HCT116 (cell line): ENCODE results near the gene ADGRA1. TPM values are rescaled to one million over a fixed set of nuclear protein-coding genes. Genes with fewer than 3 reads are reported as not detected.

Experiments used
- ATAC-seq: fragments of 200-7000 bp; cut with Tn5 transposase; 2 replicates; pipeline ENCODE4 v1.9.1; 2020; ENCODE audit warnings: mild to moderate bottlenecking, moderate library complexity
- BruUV-seq: library from RNA; stranded (reverse); fragments of 400-500 nt; replicated peaks from 2 replicates; lab custom pipeline; 2021; lab: Mats Ljungman, UMichigan
- CTCF ChIA-PET: fragments of 300-600 bp; sonication (Branson Sonifier 250); formaldehyde crosslinking; loops from one replicate; lab custom pipeline; 2021; ENCODE audit warnings: antibody characterized with exemption; lab: Charles Lee
- POLR2A ChIA-PET: fragments of 300-600, 350-600 bp; sonication (Branson Sonifier 250); formaldehyde crosslinking; loops from one replicate; lab custom pipeline; 2021; ENCODE audit warnings: antibody characterized with exemption; lab: Charles Lee
- RAD21 ChIA-PET, 2 experiments: fragments of 300-600 bp; sonication (Branson Sonifier 250); formaldehyde crosslinking; loops; one replicate each; lab custom pipeline; 2023; ENCODE audit warnings: low total read pairs in 2 of 2; ENCODE audit not compliant: uncharacterized antibody in 2 of 2, unreplicated experiment in 2 of 2, low non-redundant PET in 1 of 2; lab: Charles Lee
- DNase-seq: peaks from one replicate; pipeline ENCODE4 v3.0.0-alpha.2; 2010; ENCODE audit warnings: low read depth, low spot score
- H2AFZ ChIP-seq: fragments of 200-600 bp; shearing (Covaris generic), sonication (generic); 2 replicates; pipeline ENCODE4 v1.6.1; 2017; ENCODE audit warnings: low read depth, mixed run types, mixed read lengths, antibody characterized with exemption, low read length; ENCODE audit not compliant: poor library complexity, severe bottlenecking
- H3K27ac ChIP-seq: 2 replicates; pipeline ENCODE4 v1.5.1; 2012; ENCODE audit warnings: low read depth, low read length
- H3K27me3 ChIP-seq: fragments of 200-600 bp; sonication (generic); 2 replicates; pipeline ENCODE4 v1.6.1; 2016; ENCODE audit warnings: mixed run types, low read length, mixed read lengths; ENCODE audit not compliant: insufficient read depth
- H3K36me3 ChIP-seq, 2 experiments: fragments of 200-500 bp in 1 of 2; fragments of 200-600 bp in 1 of 2; sonication (Bioruptor generic) in 1 of 2; sonication (generic) in 1 of 2; 2 replicates each; pipeline versions ENCODE4 v1.5.1 to v1.6.1; 2014 to 2016; ENCODE audit warnings: low read length in 2 of 2, inconsistent platforms in 1 of 2, mixed read lengths in 1 of 2, mixed run types in 1 of 2; ENCODE audit not compliant: insufficient read depth in 2 of 2, control insufficient read depth in 1 of 2
- H3K4me1 ChIP-seq, 2 experiments: fragments of 200-600 bp in 1 of 2; sonication (generic) in 1 of 2; 2 replicates each; pipeline versions ENCODE4 v1.5.1 to v1.6.1; 2012 to 2017; ENCODE audit warnings: low read length in 2 of 2, inconsistent platforms in 1 of 2, mild to moderate bottlenecking in 1 of 2, mixed read lengths in 1 of 2, mixed run types in 1 of 2, moderate library complexity in 1 of 2; ENCODE audit not compliant: insufficient read depth in 2 of 2, control insufficient read depth in 1 of 2
- H3K4me2 ChIP-seq: fragments of 200-600 bp; sonication (generic); 2 replicates; pipeline ENCODE4 v1.6.1; 2017; ENCODE audit warnings: mixed run types, low read length, mixed read lengths
- H3K4me3 ChIP-seq, 2 experiments: fragments of 200-600 bp in 1 of 2; sonication (generic) in 1 of 2; replicated peaks in 1 of 2; 2 replicates each; pipeline ENCODE4 v1.5.1; 2011 to 2016; ENCODE audit warnings: low read length in 2 of 2, control low read depth in 1 of 2, low read depth in 1 of 2, mild to moderate bottlenecking in 1 of 2, mixed read lengths in 1 of 2, mixed run types in 1 of 2
- H3K79me2 ChIP-seq: fragments of 200-600 bp; sonication (generic); 2 replicates; pipeline ENCODE4 v1.6.1; 2017; ENCODE audit warnings: mild to moderate bottlenecking, mixed run types, low read length, moderate library complexity, mixed read lengths; ENCODE audit not compliant: insufficient read depth
- H3K9ac ChIP-seq: fragments of 200-600 bp; sonication (generic); 2 replicates; pipeline ENCODE4 v1.6.1; 2016; ENCODE audit warnings: low read length, mixed read lengths
- H3K9me2 ChIP-seq: fragments of 200-600 bp; sonication (generic), shearing (Covaris generic); 2 replicates; pipeline ENCODE4 v1.6.1; 2017; ENCODE audit warnings: mixed run types, mild to moderate bottlenecking, moderate library complexity; ENCODE audit not compliant: insufficient read depth
- H3K9me3 ChIP-seq, 2 experiments: fragments of 200-500 bp in 1 of 2; fragments of 200-600 bp in 1 of 2; sonication (Bioruptor generic) in 1 of 2; sonication (generic) in 1 of 2; 2 replicates each; pipeline ENCODE4 v1.6.1; 2014 to 2017; ENCODE audit warnings: low read length in 2 of 2, mixed read lengths in 2 of 2, inconsistent platforms in 1 of 2, low read depth in 1 of 2, mild to moderate bottlenecking in 1 of 2, mixed run types in 1 of 2, moderate library complexity in 1 of 2; ENCODE audit not compliant: control insufficient read depth in 1 of 2, insufficient read depth in 1 of 2
- H4K20me1 ChIP-seq: fragments of 200-600 bp; sonication (generic), shearing (Covaris generic); 2 replicates; pipeline ENCODE4 v1.6.1; 2017; ENCODE audit warnings: mixed run types, mild to moderate bottlenecking, moderate library complexity; ENCODE audit not compliant: insufficient read depth
- CBX3 ChIP-seq: IDR thresholded peaks from 2 replicates; pipeline ENCODE4 v1.6.1; 2012; ENCODE audit warnings: low read depth
- CEBPB ChIP-seq: IDR thresholded peaks from 2 replicates; pipeline ENCODE4 v1.6.1; 2012; ENCODE audit warnings: low read depth
- ELF1 ChIP-seq: IDR thresholded peaks from 2 replicates; pipeline ENCODE4 v1.6.1; 2012; ENCODE audit warnings: low read depth, borderline replicate concordance
- FOSL1 ChIP-seq: IDR thresholded peaks from 2 replicates; pipeline ENCODE4 v1.6.1; 2012; ENCODE audit warnings: low read depth
- JUND ChIP-seq: IDR thresholded peaks from 2 replicates; pipeline ENCODE4 v1.6.1; 2012
- POLR2AphosphoS5 ChIP-seq: IDR thresholded peaks from 2 replicates; pipeline ENCODE4 v1.6.1; 2011; ENCODE audit warnings: mild to moderate bottlenecking, low read depth, low read length, moderate library complexity
- RAD21 ChIP-seq: IDR thresholded peaks from 2 replicates; pipeline ENCODE4 v1.6.1; 2012; ENCODE audit warnings: low read depth, mild to moderate bottlenecking
- SIN3A ChIP-seq: IDR thresholded peaks from 2 replicates; pipeline ENCODE4 v1.6.1; 2012; ENCODE audit warnings: low read depth
- SP1 ChIP-seq: IDR thresholded peaks from 2 replicates; pipeline ENCODE4 v1.6.1; 2012; ENCODE audit warnings: low read depth
- SRF ChIP-seq: IDR thresholded peaks from 2 replicates; pipeline ENCODE4 v1.6.1; 2012; ENCODE audit warnings: low read depth
- TCF7L2 ChIP-seq: IDR thresholded peaks from 2 replicates; pipeline ENCODE4 v1.7.0; 2011; ENCODE audit warnings: borderline replicate concordance, inconsistent platforms; ENCODE audit not compliant: insufficient read depth, insufficient read length; ENCODE audit errors: extremely low read depth
- ZFX ChIP-seq: fragments of 450-650 bp; IDR thresholded peaks from 2 replicates; pipeline ENCODE4 v1.6.1; 2017
- ZNF274 ChIP-seq: fragments of 200-500 bp; sonication (Bioruptor generic); IDR thresholded peaks from 2 replicates; pipeline ENCODE4 v1.6.1; 2014; ENCODE audit warnings: mild to moderate bottlenecking, low read depth, low read length, inconsistent platforms
- intact Hi-C: fragments of 100-400 bp; cut with micrococcal nuclease; formaldehyde crosslinking; loops from 2 replicates; pipeline ENCODE4 v1.10.0; 2022
- total RNA-seq: library from RNA; stranded (reverse); gene quantifications from one replicate; pipeline ENCODE4 v1.2.1, GENCODE V29; 2021; ENCODE audit not compliant: unreplicated experiment
- TF ChIP-seq, protein P1 (sequence below): IDR thresholded peaks from 2 replicates; pipeline ENCODE4 v1.6.1; 2011; ENCODE audit warnings: mild to moderate bottlenecking, low read length, moderate library complexity; ENCODE audit not compliant: insufficient replicate concordance; ENCODE audit errors: extremely low read depth
- TF ChIP-seq, protein P2 (sequence below), 3 experiments: fragments of 200-600 bp in 1 of 3; sonication (generic) in 1 of 3; IDR thresholded peaks in 2 of 3; conservative IDR thresholded peaks in 1 of 3; 2 replicates each; pipeline ENCODE4 v1.5.1; 2012 to 2017; ENCODE audit warnings: low read depth in 2 of 3, low read length in 2 of 3, antibody characterized with exemption in 1 of 3, borderline replicate concordance in 1 of 3, control low read depth in 1 of 3, mild to moderate bottlenecking in 1 of 3, mixed read lengths in 1 of 3, mixed run types in 1 of 3, moderate library complexity in 1 of 3; ENCODE audit not compliant: insufficient read depth in 1 of 3
- TF ChIP-seq, protein P3 (sequence below): IDR thresholded peaks from 2 replicates; pipeline ENCODE4 v1.6.1; 2012; ENCODE audit warnings: low read depth

ADGRA1 gene
- total RNA-seq, 1 experiment from 2014 or later: not detected

- no peaks in the 10 kb centered on the region for H3K36me3 ChIP-seq
- H4K20me1 ChIP-seq: no peaks in the 10 kb centered on the region
- BruUV-seq: no TSS peak
- no peak overlapping the region for H3K4me2 ChIP-seq
- no peak overlapping the region for H3K9ac ChIP-seq
- no peaks in the 10 kb centered on the region for H3K9me2 ChIP-seq
- ATAC-seq (no peak), DNase-seq (no peak)
- H3K4me1 ChIP-seq: peaks cover 0 to 4% of the 10 kb centered on the region in 2 experiments; a peak in 2 of 4 replicates
- H2AFZ ChIP-seq: no peak overlapping the region
- no peaks in the 10 kb centered on the region for H3K27me3 ChIP-seq
- ChIA-PET POLR2A (no interaction called here), CTCF (no interaction called here), RAD21 (no interaction called here)
- H3K9me3 ChIP-seq: no peaks in the 10 kb centered on the region
- H3K4me3 ChIP-seq: no peak overlapping the region
- H3K79me2 ChIP-seq: no peaks in the 10 kb centered on the region
- intact Hi-C loops: no loop called here
- no peak overlapping the region for H3K27ac ChIP-seq
- TF ChIP-seq JUND: no peak
- TF ChIP-seq, protein P1, sequence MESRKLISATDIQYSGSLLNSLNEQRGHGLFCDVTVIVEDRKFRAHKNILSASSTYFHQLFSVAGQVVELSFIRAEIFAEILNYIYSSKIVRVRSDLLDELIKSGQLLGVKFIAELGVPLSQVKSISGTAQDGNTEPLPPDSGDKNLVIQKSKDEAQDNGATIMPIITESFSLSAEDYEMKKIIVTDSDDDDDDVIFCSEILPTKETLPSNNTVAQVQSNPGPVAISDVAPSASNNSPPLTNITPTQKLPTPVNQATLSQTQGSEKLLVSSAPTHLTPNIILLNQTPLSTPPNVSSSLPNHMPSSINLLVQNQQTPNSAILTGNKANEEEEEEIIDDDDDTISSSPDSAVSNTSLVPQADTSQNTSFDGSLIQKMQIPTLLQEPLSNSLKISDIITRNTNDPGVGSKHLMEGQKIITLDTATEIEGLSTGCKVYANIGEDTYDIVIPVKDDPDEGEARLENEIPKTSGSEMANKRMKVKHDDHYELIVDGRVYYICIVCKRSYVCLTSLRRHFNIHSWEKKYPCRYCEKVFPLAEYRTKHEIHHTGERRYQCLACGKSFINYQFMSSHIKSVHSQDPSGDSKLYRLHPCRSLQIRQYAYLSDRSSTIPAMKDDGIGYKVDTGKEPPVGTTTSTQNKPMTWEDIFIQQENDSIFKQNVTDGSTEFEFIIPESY: no peak
- no peak for TF ChIP-seq SRF
- no peak for TF ChIP-seq ELF1
- TF ChIP-seq FOSL1: no peak
- TF ChIP-seq TCF7L2: no peak
- TF ChIP-seq CEBPB: no peak
- TF ChIP-seq SP1: no peak
- no peak for TF ChIP-seq ZNF274
- no peak for TF ChIP-seq POLR2AphosphoS5
- TF ChIP-seq, protein P2, sequence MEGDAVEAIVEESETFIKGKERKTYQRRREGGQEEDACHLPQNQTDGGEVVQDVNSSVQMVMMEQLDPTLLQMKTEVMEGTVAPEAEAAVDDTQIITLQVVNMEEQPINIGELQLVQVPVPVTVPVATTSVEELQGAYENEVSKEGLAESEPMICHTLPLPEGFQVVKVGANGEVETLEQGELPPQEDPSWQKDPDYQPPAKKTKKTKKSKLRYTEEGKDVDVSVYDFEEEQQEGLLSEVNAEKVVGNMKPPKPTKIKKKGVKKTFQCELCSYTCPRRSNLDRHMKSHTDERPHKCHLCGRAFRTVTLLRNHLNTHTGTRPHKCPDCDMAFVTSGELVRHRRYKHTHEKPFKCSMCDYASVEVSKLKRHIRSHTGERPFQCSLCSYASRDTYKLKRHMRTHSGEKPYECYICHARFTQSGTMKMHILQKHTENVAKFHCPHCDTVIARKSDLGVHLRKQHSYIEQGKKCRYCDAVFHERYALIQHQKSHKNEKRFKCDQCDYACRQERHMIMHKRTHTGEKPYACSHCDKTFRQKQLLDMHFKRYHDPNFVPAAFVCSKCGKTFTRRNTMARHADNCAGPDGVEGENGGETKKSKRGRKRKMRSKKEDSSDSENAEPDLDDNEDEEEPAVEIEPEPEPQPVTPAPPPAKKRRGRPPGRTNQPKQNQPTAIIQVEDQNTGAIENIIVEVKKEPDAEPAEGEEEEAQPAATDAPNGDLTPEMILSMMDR (IDR thresholded peaks at IDR 0.05 in 2 of 3, conservative IDR thresholded peaks at IDR 0.05 in 1 of 3; ENCODE audit: borderline replicate concordance in 1 of 3, insufficient read depth in 1 of 3, low read depth in 2 of 3, low read length in 2 of 3): no peak
- TF ChIP-seq, protein P3, sequence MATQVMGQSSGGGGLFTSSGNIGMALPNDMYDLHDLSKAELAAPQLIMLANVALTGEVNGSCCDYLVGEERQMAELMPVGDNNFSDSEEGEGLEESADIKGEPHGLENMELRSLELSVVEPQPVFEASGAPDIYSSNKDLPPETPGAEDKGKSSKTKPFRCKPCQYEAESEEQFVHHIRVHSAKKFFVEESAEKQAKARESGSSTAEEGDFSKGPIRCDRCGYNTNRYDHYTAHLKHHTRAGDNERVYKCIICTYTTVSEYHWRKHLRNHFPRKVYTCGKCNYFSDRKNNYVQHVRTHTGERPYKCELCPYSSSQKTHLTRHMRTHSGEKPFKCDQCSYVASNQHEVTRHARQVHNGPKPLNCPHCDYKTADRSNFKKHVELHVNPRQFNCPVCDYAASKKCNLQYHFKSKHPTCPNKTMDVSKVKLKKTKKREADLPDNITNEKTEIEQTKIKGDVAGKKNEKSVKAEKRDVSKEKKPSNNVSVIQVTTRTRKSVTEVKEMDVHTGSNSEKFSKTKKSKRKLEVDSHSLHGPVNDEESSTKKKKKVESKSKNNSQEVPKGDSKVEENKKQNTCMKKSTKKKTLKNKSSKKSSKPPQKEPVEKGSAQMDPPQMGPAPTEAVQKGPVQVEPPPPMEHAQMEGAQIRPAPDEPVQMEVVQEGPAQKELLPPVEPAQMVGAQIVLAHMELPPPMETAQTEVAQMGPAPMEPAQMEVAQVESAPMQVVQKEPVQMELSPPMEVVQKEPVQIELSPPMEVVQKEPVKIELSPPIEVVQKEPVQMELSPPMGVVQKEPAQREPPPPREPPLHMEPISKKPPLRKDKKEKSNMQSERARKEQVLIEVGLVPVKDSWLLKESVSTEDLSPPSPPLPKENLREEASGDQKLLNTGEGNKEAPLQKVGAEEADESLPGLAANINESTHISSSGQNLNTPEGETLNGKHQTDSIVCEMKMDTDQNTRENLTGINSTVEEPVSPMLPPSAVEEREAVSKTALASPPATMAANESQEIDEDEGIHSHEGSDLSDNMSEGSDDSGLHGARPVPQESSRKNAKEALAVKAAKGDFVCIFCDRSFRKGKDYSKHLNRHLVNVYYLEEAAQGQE: no peak
- TF ChIP-seq SIN3A: no peak
- no peak for TF ChIP-seq RAD21
- no peak for TF ChIP-seq CBX3
- no peak for TF ChIP-seq ZFX
These were observed 44.2 kb downstream of the ADGRA1 start for GRCh38 chr10:133131734-133132472.
